CD14-positive monocyte (primary cell): ENCODE data around the gene PRRX2. TPM values are rescaled to one million over a fixed set of nuclear protein-coding genes. Genes with fewer than 3 reads are reported as not detected.

ENCODE experiments used
- DNase-seq, 3 donors: peaks; one replicate each; pipeline ENCODE4 v3.0.0-alpha.2; 2011 to 2022
- H2AFZ ChIP-seq: 2 replicates; pipeline ENCODE4 v1.6.0; 2012; ENCODE audit warnings: mild to moderate bottlenecking, low read depth, low read length, inconsistent platforms; ENCODE audit not compliant: insufficient read depth, poor library complexity, severe bottlenecking
- H3K27ac ChIP-seq, 2 donors: 1 replicate in 1 of 2; 2 replicates in 1 of 2; pipeline ENCODE4 v1.5.1; 2012 to 2013; ENCODE audit warnings: low read length in 2 of 2, control low read depth in 1 of 2, inconsistent platforms in 1 of 2, low read depth in 1 of 2, mild to moderate bottlenecking in 1 of 2
- H3K27me3 ChIP-seq, 2 donors: one replicate each; pipeline versions ENCODE4 v1.6.0 to v1.6.1; 2011 to 2013; ENCODE audit warnings: low read length in 2 of 2; ENCODE audit not compliant: control insufficient read depth in 2 of 2, insufficient read depth in 2 of 2
- H3K36me3 ChIP-seq, 2 donors: replicated peaks in 1 of 2; 1 replicate in 1 of 2; 2 replicates in 1 of 2; pipeline versions ENCODE4 v1.5.1 to v1.6.1; 2012 to 2013; ENCODE audit warnings: low read length in 2 of 2, control low read depth in 1 of 2, inconsistent platforms in 1 of 2, mild to moderate bottlenecking in 1 of 2; ENCODE audit not compliant: insufficient read depth in 2 of 2, control insufficient read depth in 1 of 2
- H3K4me1 ChIP-seq, 2 donors: 1 replicate in 1 of 2; 2 replicates in 1 of 2; pipeline versions ENCODE4 v1.5.1 to v1.6.1; 2012 to 2013; ENCODE audit warnings: low read length in 2 of 2, control low read depth in 1 of 2, inconsistent platforms in 1 of 2, mild to moderate bottlenecking in 1 of 2, moderate library complexity in 1 of 2; ENCODE audit not compliant: insufficient read depth in 2 of 2, control insufficient read depth in 1 of 2
- H3K4me2 ChIP-seq: replicated peaks from 2 replicates; pipeline ENCODE3; 2012; ENCODE audit warnings: low read length, moderate library complexity, mild to moderate bottlenecking; ENCODE audit not compliant: poor library complexity, severe bottlenecking; ENCODE audit errors: extremely low read depth
- H3K4me3 ChIP-seq, 3 experiments: fragments of 200-600 bp in 1 of 3; sonication (generic) in 1 of 3; replicated peaks in 1 of 3; 1 replicate in 2 of 3; 2 replicates in 1 of 3; pipeline ENCODE4 v1.5.1; 2011 to 2013; ENCODE audit warnings: low read length in 3 of 3, mild to moderate bottlenecking in 3 of 3, control low read depth in 2 of 3, low read depth in 2 of 3, inconsistent platforms in 1 of 3, moderate library complexity in 1 of 3
- H3K79me2 ChIP-seq: 2 replicates; pipeline ENCODE4 v1.6.0; 2012; ENCODE audit warnings: mild to moderate bottlenecking, control low read depth, inconsistent platforms, low read length, moderate library complexity; ENCODE audit not compliant: insufficient read depth
- H3K9ac ChIP-seq: 2 replicates; pipeline ENCODE4 v1.6.0; 2017; ENCODE audit warnings: low read length, mild to moderate bottlenecking; ENCODE audit not compliant: insufficient read depth, poor library complexity, severe bottlenecking
- H3K9me3 ChIP-seq, 2 donors: replicated peaks in 1 of 2; 1 replicate in 1 of 2; 2 replicates in 1 of 2; pipeline versions ENCODE4 v1.5.1 to v1.6.1; 2012 to 2013; ENCODE audit warnings: low read length in 2 of 2, control low read depth in 1 of 2; ENCODE audit not compliant: control insufficient read depth in 1 of 2, insufficient read depth in 1 of 2
- H4K20me1 ChIP-seq: 2 replicates; pipeline ENCODE4 v1.6.0; 2012; ENCODE audit warnings: mild to moderate bottlenecking, low read length, control low read depth, moderate library complexity; ENCODE audit not compliant: insufficient read depth
- H3K27ac Mint-ChIP-seq, 7 donors: one replicate each; pipeline ENCODE4 v1.8.0; 2020; ENCODE audit warnings: mild to moderate bottlenecking in 7 of 7, mixed read lengths in 7 of 7, moderate library complexity in 6 of 7, inconsistent platforms in 2 of 7
- H3K27me3 Mint-ChIP-seq, 3 donors: one replicate each; pipeline ENCODE4 v1.8.0; 2021 to 2022; ENCODE audit warnings: low read depth in 3 of 3, mild to moderate bottlenecking in 3 of 3, mixed read lengths in 3 of 3, moderate library complexity in 3 of 3, inconsistent platforms in 1 of 3
- H3K36me3 Mint-ChIP-seq, 2 donors: one replicate each; pipeline ENCODE4 v1.8.0; 2020; ENCODE audit warnings: mixed read lengths in 2 of 2, inconsistent platforms in 1 of 2, mild to moderate bottlenecking in 1 of 2
- H3K4me1 Mint-ChIP-seq: one replicate; pipeline ENCODE4 v1.8.0; 2020; ENCODE audit warnings: mild to moderate bottlenecking, mixed read lengths
- H3K4me3 Mint-ChIP-seq, 2 donors: one replicate each; pipeline ENCODE4 v1.8.0; 2020; ENCODE audit warnings: mild to moderate bottlenecking in 2 of 2, mixed read lengths in 2 of 2, moderate library complexity in 1 of 2
- H3K9me3 Mint-ChIP-seq, 7 donors: one replicate each; pipeline ENCODE4 v1.8.0; 2020 to 2022; ENCODE audit warnings: mixed read lengths in 7 of 7, mild to moderate bottlenecking in 6 of 7, moderate library complexity in 6 of 7, inconsistent platforms in 2 of 7
- WGBS: methylation state at CpG from one replicate; pipeline ENCODE4 v1.1.5; 2013; ENCODE audit warnings: missing lambda C conversion rate; ENCODE audit not compliant: insufficient coverage; 5-methylcytosine and 5-hydroxymethylcytosine counted together
- intact Hi-C, 2 donors: fragments of 100-400 bp; cut with micrococcal nuclease; formaldehyde crosslinking; loops; one replicate each; pipeline versions ENCODE4 v1.15.0 to v1.15.1; 2023
- polyA plus RNA-seq, 3 donors: library from polyadenylated mRNA; depleted of rRNA in 1 of 3; unstranded in 2 of 3; stranded (reverse) in 1 of 3; fragments of 300-500 nt in 2 of 3; fragments of >200 nt in 1 of 3; fragmentation: Illumina TruSeq in 2 of 3; gene quantifications; 1 replicate in 2 of 3; 2 replicates in 1 of 3; pipeline ENCODE4 v1.2.3, GENCODE V29; 2012 to 2021
- TF ChIP-seq, protein P1 (sequence below): fragments of 200-600 bp; IDR thresholded peaks from one replicate; pipeline ENCODE4 v1.8.0; 2022; ENCODE audit warnings: antibody characterized with exemption, mild to moderate bottlenecking

The PRRX2 gene
- polyA plus RNA-seq, 3 donors: not detected

DNA sequence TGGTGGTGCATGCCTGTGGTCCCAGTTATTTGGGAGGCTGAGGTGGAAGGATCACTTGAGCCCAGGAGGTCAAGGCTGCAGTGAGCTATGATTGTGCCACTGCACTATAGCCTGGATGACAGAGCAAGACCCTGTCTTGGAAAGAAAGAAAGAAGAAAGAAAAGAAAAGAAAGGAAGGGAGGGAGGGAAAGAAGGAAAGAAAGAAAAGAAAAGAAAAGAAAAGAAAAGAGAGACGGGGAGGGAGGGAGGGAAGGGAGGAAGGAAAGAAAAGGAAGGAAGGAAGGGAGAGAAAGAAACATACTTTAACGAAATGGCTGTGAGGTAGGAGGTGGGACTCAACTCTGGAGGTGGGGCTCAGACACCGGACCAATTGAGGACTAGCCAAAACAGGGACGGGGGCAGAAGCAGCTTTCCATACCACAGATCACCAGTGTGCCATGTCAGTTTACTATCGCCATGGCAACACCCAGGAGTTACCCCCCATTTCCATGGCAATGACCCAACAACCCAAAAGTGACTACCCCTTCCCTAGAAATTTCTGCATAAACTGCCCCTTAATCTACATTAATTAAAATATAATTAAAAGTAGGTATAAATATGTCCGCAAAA is 66.1 kb downstream of the PRRX2 start:
- Mint-ChIP-seq H3K36me3 (no peaks in the 10 kb centered on the region), H3K9me3 (no peaks in the 10 kb centered on the region), H3K27me3 (peaks cover 15 to 40% (median 16%) of the 10 kb centered on the region in 3 donors), H3K4me3 (peak overlapping the region in 1 of 2 donors; percentile 18), H3K4me1 (peaks cover 2% of the 10 kb centered on the region), H3K27ac (peak overlapping the region in 2 of 7 donors; percentile 35 to 45)
- Histone ChIP-seq H3K9ac (no peak overlapping the region), H4K20me1 (no peaks in the 10 kb centered on the region), H3K79me2 (no peaks in the 10 kb centered on the region), H3K4me2 (no peak overlapping the region), H3K4me1 (peaks cover 3% of the 10 kb centered on the region in 2 donors), H3K9me3 (no peaks in the 10 kb centered on the region), H3K36me3 (no peaks in the 10 kb centered on the region), H3K27ac (no peak overlapping the region), H3K27me3 (peaks cover 0 to 2% of the 10 kb centered on the region in 2 donors), H3K4me3 (no peak overlapping the region), H2AFZ (no peak overlapping the region)
- TF ChIP-seq, protein P1, sequence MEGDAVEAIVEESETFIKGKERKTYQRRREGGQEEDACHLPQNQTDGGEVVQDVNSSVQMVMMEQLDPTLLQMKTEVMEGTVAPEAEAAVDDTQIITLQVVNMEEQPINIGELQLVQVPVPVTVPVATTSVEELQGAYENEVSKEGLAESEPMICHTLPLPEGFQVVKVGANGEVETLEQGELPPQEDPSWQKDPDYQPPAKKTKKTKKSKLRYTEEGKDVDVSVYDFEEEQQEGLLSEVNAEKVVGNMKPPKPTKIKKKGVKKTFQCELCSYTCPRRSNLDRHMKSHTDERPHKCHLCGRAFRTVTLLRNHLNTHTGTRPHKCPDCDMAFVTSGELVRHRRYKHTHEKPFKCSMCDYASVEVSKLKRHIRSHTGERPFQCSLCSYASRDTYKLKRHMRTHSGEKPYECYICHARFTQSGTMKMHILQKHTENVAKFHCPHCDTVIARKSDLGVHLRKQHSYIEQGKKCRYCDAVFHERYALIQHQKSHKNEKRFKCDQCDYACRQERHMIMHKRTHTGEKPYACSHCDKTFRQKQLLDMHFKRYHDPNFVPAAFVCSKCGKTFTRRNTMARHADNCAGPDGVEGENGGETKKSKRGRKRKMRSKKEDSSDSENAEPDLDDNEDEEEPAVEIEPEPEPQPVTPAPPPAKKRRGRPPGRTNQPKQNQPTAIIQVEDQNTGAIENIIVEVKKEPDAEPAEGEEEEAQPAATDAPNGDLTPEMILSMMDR: no peak
- no peak for DNase-seq
- intact Hi-C loops: loop anchor here in 1 of 2 donors (5.0 kb wide), 1 partner anchor 89 kb away; the partner anchor contains the start of gene ASB6
- WGBS: 29% methylated on average over 1 of the region's 6 CpGs

- Histone ChIP-seq H3K4me2 (no peak overlapping the region), H3K9me3 (no peaks in the 10 kb centered on the region), H3K4me1 (peaks cover 0 to under 1% of the 10 kb centered on the region in 2 donors), H3K36me3 (no peaks in the 10 kb centered on the region), H3K27me3 (peaks cover 0 to 7% of the 10 kb centered on the region in 2 donors), H2AFZ (no peak overlapping the region), H3K4me3 (no peak overlapping the region), H4K20me1 (no peaks in the 10 kb centered on the region), H3K27ac (no peak overlapping the region), H3K79me2 (no peaks in the 10 kb centered on the region), H3K9ac (no peak overlapping the region)
- 73% methylated on average over 8 of the region's 10 CpGs for WGBS
- Mint-ChIP-seq H3K4me3 (no peak overlapping the region), H3K9me3 (no peaks in the 10 kb centered on the region), H3K36me3 (no peaks in the 10 kb centered on the region), H3K4me1 (peaks cover 2% of the 10 kb centered on the region), H3K27me3 (peaks cover 13 to 42% (median 17%) of the 10 kb centered on the region in 3 donors), H3K27ac (peak overlapping the region in 1 of 7 donors; percentile 45)
- DNase-seq: no peak
- intact Hi-C loops: loop anchor here in 1 of 2 donors (5.0 kb wide), 1 partner anchor 90 kb away; the partner anchor contains the start of gene ASB6
- TF ChIP-seq, protein P1: no peak
Measured at GRCh38 chr9:129732100-129732499, 66.7 kb downstream of the PRRX2 start.
